Measurements from ENCODE around the gene PRICKLE1.
A peak's percentile ranks its signal among the peaks of the same experiment; 100 is the strongest.

Gene PRICKLE1

DNA sequence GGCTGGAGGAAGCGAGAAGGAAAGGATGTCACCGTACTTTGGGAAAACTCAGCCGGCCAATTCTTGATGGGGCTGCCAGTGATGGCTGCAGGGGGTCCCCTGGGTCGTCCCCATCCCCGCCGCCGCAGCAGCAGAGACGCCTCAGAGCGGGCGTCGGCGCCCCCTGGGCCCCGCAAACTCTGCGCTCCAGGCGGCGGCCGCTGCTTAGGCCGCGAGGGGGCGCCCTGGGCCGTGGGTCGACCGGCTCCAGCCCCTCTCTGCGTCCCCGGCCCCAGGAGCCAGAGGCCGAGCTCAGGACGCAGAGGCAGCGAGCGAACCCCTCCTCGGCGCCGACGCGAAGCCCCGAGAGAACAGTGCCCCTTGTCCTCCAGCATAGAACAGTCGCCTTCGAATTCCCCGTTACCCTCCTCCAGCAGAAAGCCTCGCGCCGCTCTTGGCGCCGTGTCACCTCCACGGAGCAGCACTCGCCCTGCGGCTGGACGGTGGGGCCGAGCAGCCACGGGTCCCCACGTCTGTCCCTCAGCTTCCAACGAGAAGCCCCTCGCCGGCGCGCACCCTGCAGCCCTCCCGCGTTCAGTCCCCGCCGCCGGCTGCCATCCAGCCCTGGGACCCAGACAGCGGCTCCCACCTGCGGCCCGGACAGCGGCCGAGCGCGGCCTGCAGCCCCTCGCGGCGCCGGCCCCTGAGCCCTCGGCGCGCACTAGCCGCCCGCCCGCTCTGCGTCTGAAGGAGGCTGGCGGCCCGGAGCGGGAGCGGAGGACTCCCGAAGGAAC is 106.6 kb downstream of the PRICKLE1 start:
- Histone ChIP-seq H3K9ac (ENCODE audit: low read length) (peak overlapping the region; percentile 76), H3K79me2 (ENCODE audit: insufficient read depth, low read length) (no peaks in the 10 kb centered on the region), H3K9me2 (ENCODE audit: low read depth, low read length) (no peaks in the 10 kb centered on the region), H3K4me2 (ENCODE audit: low read length) (peak overlapping the region; percentile 96), H3K4me1 (ENCODE audit: insufficient read depth, low read length, severe bottlenecking) (peaks cover 28% of the 10 kb centered on the region), H2AFZ (ENCODE audit: low read length) (0 out of 2 replicates have a peak overlapping the region, but pooled peaks have one; percentile 81), H3F3A (ENCODE audit: insufficient read depth, low read length) (no peaks in the 10 kb centered on the region), H4K20me1 (ENCODE audit: insufficient read depth, low read length) (no peaks in the 10 kb centered on the region), H3K27ac (ENCODE audit: low read depth, low read length, poor library complexity, severe bottlenecking) (no peak overlapping the region), H3K27me3 (ENCODE audit: insufficient read depth, low read length) (no peaks in the 10 kb centered on the region), H3K4me3 (ENCODE audit: low read depth, low read length, poor library complexity, severe bottlenecking) (peak overlapping the region; percentile 79), H3K9me3 (ENCODE audit: low read length) (no peaks in the 10 kb centered on the region), H3K36me3 (ENCODE audit: insufficient read depth, low read length) (no peaks in the 10 kb centered on the region)
- TF ChIP-seq EZH2 (IDR thresholded peaks at IDR 0.05; ENCODE audit: borderline replicate concordance, low read length), result no peak
- TF ChIP-seq, protein P1, sequence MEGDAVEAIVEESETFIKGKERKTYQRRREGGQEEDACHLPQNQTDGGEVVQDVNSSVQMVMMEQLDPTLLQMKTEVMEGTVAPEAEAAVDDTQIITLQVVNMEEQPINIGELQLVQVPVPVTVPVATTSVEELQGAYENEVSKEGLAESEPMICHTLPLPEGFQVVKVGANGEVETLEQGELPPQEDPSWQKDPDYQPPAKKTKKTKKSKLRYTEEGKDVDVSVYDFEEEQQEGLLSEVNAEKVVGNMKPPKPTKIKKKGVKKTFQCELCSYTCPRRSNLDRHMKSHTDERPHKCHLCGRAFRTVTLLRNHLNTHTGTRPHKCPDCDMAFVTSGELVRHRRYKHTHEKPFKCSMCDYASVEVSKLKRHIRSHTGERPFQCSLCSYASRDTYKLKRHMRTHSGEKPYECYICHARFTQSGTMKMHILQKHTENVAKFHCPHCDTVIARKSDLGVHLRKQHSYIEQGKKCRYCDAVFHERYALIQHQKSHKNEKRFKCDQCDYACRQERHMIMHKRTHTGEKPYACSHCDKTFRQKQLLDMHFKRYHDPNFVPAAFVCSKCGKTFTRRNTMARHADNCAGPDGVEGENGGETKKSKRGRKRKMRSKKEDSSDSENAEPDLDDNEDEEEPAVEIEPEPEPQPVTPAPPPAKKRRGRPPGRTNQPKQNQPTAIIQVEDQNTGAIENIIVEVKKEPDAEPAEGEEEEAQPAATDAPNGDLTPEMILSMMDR (IDR thresholded peaks at IDR 0.05; ENCODE audit: low read length), result peak; percentile 96

DNA sequence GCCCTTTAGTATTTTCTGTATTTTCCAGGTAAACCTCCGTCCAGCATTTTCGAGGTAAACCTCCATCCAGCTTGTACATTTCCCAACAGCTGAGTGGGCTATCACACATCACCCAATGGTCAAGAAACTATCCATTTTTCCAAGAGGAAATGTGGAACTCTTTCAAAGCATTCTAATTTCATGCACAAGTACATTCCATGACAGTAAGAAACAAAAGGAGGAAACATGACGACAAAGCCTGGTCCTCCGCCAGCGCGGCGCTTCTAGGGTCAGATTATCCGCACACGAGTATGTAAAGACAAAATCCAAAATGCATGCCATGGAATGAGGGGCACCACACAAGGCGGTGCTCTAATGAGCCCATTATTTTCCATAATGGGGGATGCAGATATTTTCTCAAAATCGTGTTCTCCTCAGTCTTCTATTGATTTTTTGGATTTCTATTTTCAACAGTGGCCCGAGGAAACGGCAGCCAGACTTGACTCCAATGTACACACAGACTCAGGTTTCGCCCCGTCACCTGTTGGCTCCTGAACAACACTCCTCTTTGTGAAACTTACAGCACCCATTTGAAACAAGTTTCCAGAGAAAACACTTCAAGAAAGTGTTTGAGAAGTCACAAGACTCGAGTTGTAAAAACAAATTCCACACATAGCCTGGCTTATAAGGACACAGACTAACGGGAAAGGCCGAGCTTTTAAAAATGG is 107.4 kb downstream of the PRICKLE1 start:
- peak overlapping the region; percentile 96 for H3K4me2 ChIP-seq (ENCODE audit: low read length)
- H3K4me3 ChIP-seq (ENCODE audit: low read depth, low read length, poor library complexity, severe bottlenecking), result peak overlapping the region; percentile 79
- H3K27me3 ChIP-seq (ENCODE audit: insufficient read depth, low read length), result no peaks in the 10 kb centered on the region
- no peaks in the 10 kb centered on the region for H3F3A ChIP-seq (ENCODE audit: insufficient read depth, low read length)
- H3K9me2 ChIP-seq (ENCODE audit: low read depth, low read length), result no peaks in the 10 kb centered on the region
- TF ChIP-seq, protein P1 (IDR thresholded peaks at IDR 0.05; ENCODE audit: low read length), result no peak
- no peaks in the 10 kb centered on the region for H3K36me3 ChIP-seq (ENCODE audit: insufficient read depth, low read length)
- peak overlapping the region; percentile 32; the same call in 1 of the 2 replicates for H3K9ac ChIP-seq (ENCODE audit: low read length)
- no peaks in the 10 kb centered on the region for H4K20me1 ChIP-seq (ENCODE audit: insufficient read depth, low read length)
- H3K9me3 ChIP-seq (ENCODE audit: low read length), result no peaks in the 10 kb centered on the region
- H3K27ac ChIP-seq (ENCODE audit: low read depth, low read length, poor library complexity, severe bottlenecking), result no peak overlapping the region
- peaks cover 28% of the 10 kb centered on the region for H3K4me1 ChIP-seq (ENCODE audit: insufficient read depth, low read length, severe bottlenecking)
- no peak overlapping the region for H2AFZ ChIP-seq (ENCODE audit: low read length)
- no peaks in the 10 kb centered on the region for H3K79me2 ChIP-seq (ENCODE audit: insufficient read depth, low read length)

DNA sequence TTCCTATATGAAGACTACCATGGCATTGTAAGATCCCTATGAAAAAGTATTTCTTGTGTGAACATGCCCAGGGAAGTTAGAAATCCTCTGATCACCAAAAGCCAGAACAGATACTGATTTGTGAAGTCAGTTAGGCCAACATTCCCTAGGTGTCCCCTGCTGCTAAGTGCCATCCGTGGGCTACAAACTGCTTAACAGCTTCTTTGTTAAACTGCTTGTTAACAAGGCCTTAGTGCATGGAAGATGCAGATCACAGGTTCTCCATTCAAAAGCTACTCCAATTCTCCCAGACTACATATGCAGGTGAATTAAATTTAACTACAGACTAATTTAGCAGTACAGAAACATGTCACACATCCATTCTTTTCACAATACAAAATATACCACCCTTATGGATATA is 108.2 kb downstream of the PRICKLE1 start:
- H3K36me3 ChIP-seq (ENCODE audit: insufficient read depth, low read length), result no peaks in the 10 kb centered on the region
- no peaks in the 10 kb centered on the region for H3K9me3 ChIP-seq (ENCODE audit: low read length)
- TF ChIP-seq EZH2 (IDR thresholded peaks at IDR 0.05; ENCODE audit: borderline replicate concordance, low read length), result no peak
- TF ChIP-seq, protein P1 (IDR thresholded peaks at IDR 0.05; ENCODE audit: low read length), result no peak
- no peaks in the 10 kb centered on the region for H3K79me2 ChIP-seq (ENCODE audit: insufficient read depth, low read length)
- no peaks in the 10 kb centered on the region for H3K27me3 ChIP-seq (ENCODE audit: insufficient read depth, low read length)
- H3K27ac ChIP-seq (ENCODE audit: low read depth, low read length, poor library complexity, severe bottlenecking), result no peak overlapping the region
- no peak overlapping the region for H3K9ac ChIP-seq (ENCODE audit: low read length)
- H3K4me1 ChIP-seq (ENCODE audit: insufficient read depth, low read length, severe bottlenecking), result peaks cover 28% of the 10 kb centered on the region
- H3K9me2 ChIP-seq (ENCODE audit: low read depth, low read length), result no peaks in the 10 kb centered on the region
- H4K20me1 ChIP-seq (ENCODE audit: insufficient read depth, low read length), result no peaks in the 10 kb centered on the region
- no peak overlapping the region for H3K4me3 ChIP-seq (ENCODE audit: low read depth, low read length, poor library complexity, severe bottlenecking)
- H3K4me2 ChIP-seq (ENCODE audit: low read length), result no peak overlapping the region
- H3F3A ChIP-seq (ENCODE audit: insufficient read depth, low read length), result no peaks in the 10 kb centered on the region
- no peak overlapping the region for H2AFZ ChIP-seq (ENCODE audit: low read length)

Data from OCI-LY1 (cell line).